RPMI7951 (cell line): ENCODE data around the gene PACS2. TPM values are rescaled to one million over a fixed set of nuclear protein-coding genes. Genes with fewer than 3 reads are reported as not detected.

Experiments
- DNase-seq: peaks from one replicate; pipeline ENCODE4 v3.0.0-alpha.2; 2012; ENCODE audit warnings: low read depth
- total RNA-seq: library from RNA; depleted of rRNA; stranded (reverse); fragments of >200 nt; shearing (Covaris generic); gene quantifications from 2 replicates; pipeline ENCODE4 v1.2.3, GENCODE V29; 2014

The PACS2 gene
- total RNA-seq, 1 experiment from 2014 or later = 18.1 TPM

DNA sequence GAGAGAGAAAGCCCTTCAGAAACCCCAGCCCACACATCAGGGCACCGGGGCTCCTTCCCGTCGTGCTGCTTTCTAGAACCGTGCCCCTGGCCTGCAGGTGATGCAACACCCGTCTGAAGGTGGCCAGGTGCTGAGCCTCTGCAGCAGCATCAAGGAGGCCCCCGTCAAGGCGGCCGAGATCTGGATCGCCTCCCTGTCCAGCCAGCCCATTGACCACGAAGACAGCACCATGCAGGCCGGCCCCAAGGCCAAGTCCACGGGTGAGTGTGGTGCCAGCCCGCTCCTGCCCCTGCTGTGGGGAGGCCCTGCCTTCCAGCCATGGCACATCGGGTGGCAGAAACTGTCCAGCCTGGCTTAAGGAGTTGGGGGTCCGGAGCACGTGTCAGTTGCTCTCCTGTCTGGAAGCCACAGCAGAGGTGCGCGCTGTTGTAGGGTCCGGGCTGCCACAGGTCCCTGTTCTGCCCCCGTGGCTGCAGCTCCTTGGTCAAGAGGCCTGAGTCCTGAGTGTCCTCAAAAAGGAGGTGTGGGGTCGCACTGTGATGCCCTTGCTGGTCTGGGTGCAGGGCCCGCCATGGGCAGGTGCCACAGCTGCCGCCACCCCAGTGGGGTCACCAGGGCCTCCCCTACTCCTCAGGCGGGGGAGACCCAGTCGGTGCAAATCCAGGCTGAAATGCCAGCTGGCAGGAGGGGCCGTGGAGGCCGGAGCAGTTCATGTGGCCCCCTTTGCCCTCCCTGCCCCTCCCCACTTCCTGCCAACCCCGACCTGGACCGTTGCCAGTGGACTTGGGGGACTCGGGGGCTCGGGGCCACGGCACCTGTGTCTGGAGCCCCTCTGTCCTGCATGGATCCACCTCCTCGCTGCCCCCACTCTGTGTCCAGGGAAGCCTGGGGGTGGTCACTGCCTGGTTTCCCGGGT is 52.8 kb downstream of the PACS2 start:
- no peak for DNase-seq

DNA sequence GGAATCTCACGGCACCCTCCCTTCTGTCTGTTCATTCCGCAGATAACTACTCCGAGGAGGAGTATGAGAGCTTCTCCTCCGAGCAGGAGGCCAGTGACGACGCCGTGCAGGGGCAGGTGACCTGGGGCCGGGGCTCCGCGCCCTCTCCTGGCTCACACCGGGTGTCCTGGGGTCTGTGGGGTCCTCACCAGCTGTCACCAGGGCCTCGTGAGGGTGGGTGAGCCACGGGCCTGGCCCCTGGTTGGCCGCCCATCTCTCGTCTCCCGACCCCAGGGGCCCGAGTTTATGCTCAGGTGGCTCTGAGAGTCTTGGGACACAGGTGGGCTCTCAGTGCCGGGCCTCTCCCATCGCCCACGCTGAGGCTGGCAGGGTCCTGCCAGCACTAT is 53.5 kb downstream of the PACS2 start:
- no peak for DNase-seq

DNA sequence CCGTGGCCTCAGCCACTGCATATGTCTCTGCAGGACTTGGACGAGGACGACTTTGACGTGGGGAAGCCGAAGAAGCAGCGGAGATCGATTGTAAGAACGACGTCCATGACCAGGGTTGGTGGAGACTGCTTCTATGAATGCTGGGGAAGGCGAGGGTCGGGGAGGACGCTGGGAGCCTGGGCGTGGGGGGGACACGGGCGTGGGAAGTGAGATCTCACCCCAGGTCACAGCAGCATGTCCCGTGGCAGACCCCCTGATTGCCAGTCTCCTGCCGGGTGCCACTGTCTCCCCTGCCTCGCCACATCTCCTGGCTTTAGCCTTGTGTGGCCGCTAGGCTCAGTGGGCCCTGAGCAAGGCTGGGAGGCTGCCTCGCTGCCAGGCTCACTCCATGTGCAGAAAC is 53.9 kb downstream of the PACS2 start:
- DNase-seq = no peak

DNA sequence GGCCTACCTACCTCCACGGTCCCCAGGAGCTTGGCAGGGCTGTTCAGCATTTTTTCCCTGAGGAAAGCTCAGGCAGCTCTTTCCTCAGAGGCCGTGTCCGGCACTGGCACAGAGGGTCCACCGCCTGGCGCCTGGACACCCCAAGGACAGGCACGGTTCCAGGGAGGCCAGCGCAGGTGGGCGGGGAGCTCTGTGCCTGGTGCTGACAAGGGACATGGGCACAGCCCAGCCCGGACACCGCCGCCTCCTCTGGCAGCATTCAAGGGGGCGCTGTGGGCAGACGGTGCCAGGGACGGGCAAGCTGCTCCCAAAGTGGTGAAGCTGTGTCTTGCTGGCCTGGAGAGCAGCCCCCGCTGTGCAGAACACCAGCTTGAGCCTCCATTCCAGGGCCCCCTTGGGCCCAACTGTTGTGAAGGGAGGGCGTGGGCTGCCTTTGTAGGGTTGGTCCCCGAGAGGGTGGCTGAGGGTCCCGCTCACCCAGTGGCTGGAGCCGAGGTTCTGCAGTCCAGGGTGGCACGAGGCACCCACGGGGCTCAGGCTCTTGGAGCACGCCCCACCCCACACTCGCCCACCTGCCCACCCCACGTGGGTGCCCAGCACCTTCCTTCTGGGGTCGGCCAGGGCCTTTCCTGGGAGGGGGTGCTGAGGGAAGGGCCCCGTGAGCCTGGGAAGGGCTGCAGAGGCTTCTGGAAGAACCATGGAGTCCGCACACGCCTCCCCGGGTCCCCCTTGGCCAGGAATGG is 54.5 kb downstream of the PACS2 start:
- no peak for DNase-seq

DNA sequence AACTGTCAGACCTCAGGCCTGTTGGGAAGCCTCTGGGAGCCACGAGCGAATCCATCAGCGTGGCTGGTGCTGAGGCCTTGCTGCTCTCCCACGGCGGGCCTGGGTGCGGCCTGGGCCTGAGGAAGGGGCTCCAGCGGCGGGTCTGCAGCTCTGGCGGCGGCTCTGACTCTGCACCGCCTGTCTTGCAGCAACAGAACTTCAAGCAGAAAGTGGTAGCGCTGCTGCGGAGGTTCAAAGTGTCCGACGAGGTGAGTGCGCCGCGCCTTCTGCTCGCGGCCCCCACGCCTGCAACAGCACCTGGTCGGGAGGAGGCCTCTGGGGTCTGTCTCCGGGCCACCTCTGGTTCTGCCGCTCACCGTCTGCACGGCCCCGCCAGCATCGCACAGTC is 55.1 kb downstream of the PACS2 start:
- no peak for DNase-seq

DNA sequence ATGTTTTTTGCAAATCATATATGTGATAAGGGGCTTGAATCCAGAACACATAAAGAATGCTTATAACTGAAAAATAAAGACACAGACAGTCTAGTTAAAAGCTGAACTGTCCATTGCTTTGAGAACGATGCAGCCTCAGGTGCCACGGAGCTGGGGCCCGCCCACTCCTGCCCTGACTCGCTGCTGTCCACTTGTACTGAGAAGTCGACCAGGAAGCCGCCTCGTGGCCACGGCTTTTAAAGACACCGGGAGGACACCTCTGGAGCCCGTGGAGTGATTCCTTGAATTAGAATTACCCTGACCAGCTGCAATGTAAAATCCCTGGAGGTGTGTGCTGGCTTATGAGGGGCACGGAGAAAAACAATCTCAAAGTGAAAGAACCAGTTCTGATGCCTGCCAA is 59.8 kb downstream of the PACS2 start:
- DNase-seq = no peak

DNA sequence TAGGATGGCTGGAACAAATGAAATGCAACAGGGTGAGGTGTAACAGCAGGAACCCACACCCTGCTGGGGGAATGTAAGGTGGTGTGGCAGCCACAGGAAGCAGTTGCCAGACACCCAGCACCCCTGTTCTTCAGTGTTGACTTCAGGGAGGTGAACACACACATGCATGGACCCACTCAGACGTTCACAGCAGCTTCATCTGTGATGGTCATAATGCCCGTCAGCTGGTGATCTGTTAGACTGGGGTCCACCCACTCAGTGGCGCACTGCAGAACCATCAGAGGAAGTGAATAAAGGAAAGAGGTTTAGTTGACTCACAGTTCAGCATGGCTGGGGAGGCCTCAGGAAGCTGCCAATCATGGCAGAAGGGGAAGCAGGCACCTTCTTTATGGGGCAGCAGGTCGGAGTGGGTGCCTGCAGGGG is 61.1 kb downstream of the PACS2 start:
- no peak for DNase-seq

DNA sequence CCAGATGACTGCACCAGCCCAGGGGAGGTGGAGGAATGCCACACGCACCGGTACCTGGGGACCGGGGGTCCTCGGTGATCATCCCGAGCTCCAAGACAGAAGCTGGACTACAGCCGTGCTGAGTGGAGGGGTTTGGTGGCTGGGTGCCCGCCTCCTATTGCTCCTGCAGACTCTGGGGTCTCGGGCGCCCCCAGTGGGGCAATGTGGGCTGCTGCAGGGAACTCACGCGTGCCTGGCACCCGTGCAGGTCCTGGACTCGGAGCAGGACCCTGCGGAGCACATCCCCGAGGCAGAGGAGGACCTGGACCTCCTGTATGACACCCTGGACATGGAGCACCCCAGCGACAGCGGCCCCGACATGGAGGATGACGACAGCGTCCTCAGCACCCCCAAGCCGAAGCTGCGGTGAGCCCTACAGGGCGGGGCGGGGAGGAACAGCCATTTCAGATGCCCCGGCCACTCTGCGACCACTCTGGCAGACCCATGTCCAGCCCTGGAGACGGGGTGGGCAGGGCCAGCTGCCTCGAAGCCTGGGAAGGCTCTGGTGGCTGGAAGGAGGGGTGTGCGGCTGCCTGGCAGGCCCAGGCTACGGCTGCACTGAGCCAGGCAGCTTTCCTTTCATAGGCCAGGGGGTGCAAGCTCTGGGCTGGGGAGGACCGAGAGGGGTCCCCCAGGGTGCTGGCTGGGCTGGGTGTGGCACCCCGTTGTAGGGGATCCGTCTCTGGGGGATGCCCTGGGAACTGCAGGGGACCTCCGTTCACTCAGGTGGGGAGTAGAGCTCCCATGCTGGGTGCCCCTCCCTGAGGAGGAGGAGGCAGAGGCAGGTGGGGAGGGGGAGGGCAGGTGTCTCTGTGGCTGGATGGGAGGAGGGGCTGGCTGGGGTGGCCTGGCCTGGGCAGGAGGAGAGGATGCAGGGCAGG is 62.2 kb downstream of the PACS2 start:
- DNase-seq = no peak

DNA sequence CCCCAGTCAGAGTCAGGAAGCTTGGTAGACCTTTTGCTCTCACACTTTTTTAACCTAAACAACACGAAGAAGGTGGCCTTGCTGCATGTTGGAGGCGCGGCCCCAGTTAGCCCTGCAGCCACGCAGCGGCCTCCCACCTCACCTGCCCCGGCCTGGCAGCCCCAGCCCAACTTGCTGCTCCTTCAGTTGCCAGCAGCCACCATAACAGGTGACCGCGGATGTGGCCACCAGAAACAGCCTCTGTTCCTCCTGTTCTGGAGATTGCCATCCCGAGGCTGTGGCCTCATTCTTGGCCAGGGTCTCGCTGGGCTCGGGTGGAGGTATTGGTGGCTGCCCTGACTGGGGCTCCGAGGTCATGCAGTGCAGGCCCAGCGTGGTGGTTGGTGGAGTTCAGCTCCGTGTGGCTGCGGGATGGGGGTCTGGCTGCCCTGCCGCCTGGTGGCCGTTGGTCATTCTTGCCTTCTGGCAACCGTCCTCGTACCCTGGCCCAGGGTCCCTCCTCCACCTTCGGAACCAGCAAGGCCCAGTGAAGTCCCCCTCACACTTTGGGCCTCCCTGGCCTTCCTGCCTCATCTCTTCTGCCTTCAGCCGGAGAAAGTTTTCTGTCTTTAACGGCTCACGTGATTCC is 63.1 kb downstream of the PACS2 start:
- no peak for DNase-seq

DNA sequence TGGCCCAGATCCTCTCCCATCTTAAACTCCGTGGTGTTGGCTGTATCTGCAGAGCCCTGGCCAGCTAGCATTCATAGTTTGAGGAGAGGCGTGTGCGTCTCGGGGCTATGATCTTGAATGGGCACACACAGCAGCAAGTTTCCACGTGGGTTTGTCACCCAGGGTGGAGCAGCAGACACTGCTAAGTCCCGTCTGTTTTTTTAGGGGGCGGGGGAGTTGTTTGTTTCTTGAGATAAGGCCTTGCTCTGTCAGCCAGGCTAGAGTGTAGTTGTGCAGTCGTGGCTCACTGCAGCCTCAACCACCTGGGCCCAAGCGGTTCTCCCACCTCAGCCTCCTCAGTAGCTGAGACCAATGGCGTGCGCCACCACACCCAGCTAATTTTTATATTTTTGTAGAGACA is 63.7 kb downstream of the PACS2 start:
- DNase-seq = no peak

DNA sequence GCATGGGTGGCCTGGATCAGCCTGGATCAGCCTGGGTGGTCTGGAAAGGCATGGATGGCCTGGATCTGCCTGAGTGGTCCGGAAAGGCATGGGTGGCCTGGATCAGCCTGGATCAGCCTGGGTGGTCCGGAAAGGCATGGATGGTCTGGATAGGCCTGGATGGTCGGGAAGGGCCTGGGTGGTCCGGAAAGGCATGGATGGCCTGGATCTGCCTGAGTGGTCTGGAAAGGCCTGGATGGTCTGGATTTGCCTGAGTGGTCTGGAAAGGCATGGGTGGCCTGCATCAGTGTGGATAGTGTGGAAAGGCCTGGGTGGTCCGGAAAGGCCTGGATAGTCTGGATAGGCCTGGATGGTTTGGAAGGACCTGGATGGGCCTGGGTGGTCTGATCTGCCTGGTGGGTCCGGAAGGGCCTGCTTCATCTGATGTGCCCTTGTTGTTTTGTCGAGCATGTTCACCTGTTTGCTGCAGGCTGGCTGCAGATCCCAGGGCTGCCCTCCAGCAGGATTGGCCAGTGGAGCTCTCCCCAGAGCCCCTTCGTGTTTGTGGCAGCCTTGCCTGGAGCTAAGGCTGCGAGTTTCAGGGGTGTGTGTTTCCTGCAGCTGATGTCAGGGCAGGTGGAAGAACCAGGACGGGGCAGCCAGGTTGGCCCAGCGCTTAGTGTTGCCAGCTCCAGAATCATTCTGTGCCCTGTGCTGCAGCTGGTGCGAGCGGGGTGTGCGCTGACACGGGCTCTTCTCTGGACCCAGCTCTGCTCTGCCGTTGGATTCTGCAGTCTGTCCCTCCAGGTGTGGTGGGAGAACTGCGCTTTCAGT is 64.5 kb downstream of the PACS2 start:
- DNase-seq = no peak

DNA sequence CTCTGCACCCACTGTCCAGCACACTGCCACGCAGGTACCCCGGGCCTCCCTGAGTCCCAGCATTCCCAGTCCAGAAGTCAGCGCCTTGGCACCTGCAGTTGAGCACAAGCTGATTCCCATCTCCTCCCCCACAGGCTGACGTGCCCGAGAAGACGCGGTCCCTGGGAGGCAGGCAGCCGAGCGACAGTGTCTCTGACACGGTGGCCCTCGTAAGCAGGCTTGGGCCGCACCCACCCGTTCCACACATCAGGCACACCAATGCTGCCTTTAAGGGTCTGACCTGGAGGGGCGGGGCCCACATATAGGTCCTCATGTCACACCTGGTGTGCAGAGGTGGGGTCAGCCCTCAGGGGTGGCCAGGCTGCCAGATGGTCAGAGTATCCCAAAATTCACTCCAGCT is 65.4 kb downstream of the PACS2 start:
- no peak for DNase-seq

DNA sequence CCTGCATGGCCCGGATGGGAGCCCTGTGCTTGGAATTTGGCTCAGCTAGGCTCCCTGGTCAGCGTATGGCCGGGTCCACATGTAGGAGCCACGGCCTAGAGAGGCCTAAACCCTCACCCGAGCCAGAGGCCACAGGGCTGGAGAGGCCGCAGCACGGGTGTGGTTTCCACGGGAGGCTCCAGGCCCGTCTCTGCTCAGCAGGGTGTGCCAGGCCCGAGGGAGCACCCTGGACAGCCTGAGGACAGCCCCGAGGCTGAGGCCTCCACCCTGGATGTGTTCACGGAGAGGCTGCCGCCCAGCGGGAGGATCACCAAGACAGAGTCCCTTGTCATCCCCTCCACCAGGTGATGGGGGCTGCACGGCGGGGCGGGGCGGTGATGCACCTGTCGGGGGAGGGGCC is 66.2 kb downstream of the PACS2 start:
- DNase-seq = no peak

DNA sequence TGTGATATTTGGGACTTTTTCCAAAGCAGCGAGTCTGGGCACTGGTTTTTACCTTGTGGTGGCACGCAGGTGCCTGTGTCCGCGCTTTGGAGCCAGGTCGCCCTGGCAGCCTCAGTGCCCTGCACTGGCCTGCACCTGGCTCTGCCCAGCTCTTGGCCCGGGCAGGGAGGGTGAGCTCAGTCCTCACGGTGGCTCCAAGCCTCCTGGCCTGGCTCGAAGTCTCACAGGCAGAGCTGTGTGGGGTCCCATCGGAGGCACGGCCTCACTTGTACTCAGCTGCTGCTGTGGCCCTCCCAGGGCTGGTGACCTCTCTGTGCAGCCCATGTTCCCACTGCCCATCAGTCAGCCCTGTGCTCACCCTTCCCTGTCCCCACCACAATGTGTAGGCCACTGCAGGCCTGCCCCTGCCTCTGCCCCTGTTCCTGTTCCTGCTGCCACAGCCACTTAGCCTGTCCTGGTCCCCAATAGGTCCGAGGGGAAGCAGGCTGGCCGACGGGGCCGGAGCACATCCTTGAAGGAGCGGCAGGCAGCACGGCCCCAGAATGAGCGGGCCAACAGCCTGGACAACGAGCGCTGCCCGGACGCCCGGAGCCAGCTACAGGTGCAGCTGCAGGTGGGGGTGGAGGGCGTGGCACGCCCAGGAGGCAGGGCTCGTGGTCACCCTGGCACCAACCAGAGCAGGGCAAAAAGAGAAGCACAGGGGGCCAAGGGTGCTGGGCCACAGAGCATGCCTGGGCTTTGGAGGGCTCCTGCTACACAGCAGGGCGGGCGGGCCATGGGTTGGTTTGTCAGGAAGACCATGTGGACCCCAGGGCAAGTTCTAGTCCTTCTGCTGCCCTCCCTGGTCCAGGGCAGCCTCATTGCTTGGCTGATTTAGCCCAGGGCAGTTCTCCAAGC is 67.1 kb downstream of the PACS2 start:
- DNase-seq = no peak

DNA sequence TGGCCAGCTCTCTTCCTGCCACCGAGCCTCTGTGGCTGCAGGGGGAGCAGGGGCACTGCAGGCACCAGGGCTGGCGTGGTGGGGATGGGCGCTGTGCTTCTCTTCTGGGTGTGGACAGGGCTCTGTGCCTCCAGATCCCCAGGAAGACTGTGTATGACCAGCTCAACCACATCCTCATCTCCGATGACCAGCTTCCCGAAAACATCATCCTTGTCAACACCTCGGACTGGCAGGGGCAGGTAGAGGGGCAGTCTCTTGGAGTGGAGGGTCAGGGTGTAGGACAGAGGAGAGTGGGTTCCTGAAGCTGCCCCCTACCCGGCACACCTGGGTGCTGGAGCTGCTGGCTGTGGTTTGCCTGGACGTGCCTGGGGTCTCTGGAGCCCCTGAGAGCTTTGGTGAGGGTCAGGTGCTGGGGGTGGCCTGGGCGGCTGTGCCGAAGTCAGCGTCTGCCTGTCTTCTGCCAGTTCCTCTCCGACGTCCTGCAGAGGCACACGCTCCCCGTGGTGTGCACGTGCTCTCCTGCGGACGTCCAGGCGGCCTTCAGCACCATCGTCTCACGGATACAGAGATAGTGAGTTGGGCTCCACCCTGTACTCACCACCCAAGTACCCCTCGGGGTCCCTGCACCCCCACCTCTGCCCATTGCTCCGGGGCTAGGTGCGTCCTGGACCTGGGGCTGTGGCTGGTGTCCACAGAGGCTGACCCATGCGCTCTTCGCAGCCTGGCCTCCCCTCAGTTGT is 68.0 kb downstream of the PACS2 start:
- DNase-seq = no peak

DNA sequence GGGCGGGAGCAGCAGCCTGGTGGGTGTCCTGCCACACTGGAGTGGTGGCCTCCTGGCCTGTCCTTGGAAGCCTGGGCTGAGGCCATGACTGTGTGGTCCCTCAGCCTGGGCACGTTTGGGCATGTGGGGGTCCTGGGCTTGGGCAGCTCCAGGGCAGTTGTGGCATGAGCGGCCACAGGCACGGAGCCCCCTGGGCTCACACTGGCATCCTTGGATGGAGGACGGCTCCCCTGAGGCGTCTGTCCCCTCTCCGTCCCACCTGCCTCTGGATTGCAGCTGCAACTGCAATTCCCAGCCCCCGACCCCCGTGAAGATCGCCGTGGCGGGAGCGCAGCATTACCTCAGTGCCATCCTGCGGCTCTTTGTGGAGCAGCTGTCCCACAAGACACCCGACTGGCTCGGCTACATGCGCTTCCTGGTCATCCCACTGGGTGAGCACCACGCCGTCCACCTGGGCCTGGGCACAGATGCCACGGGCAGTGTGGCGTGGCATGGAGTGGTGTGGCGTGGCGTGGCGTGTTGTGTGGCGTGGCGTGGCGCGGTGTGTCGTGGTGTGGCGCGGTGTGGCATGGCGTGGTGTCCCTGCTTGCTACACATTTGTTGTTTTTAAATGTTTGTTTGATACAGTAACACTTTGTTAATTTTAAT is 68.7 kb downstream of the PACS2 start:
- DNase-seq = no peak

DNA sequence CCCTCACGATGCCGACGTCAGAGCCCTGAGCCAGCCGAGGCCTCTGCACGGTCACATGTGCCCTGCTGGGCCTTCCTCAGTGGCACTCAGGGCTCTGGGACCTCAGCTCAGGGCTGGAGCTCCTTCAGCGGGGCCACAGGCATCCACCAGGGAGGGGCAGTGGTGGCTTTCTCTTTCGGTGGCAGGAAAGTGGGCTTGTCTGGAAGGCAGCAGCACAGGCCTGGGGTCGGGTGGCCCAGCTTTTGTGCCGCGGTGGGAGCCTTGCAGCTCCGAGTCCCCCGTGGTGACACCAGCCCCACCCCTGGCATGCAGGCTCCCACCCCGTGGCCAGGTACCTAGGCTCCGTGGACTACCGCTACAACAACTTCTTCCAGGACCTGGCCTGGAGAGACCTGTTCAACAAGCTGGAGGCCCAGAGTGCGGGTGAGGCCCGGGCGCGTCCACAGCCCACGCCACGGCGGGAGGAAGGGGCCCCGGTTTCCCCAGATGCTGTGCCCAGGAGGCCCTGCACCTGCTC is 69.6 kb downstream of the PACS2 start:
- DNase-seq = no peak

DNA sequence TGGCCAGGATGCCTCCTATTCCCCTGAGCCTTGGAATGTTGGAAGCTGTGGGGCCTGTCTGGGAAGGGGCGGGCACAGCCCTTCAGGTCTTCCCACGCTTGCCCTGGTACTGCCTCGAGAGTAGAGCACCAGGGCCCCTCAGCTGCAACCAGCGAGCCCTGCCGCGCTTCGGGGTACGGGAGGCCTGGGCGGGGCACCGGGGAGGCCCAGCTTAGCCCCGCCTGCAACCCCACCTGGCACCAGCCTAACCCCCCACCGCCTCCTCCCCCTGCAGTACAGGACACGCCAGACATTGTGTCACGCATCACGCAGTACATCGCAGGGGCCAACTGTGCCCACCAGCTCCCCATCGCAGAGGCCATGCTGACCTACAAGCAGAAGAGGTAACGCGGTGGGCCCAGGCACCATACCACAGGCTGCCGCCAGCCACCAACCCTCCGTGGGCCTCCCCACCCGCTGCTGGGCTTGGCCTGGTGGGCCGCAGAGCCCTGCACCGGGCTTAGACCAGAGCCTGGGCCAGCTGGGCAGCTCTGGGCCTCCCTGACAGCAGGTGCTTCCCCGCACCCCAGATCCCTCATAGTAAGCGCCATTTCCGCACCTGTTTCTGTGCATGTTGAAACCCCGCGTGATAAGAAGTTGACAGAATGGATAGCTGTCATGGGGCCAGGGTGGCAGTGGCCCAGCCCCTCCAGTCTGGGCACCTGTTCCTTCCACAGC is 70.2 kb downstream of the PACS2 start:
- no peak for DNase-seq
